Smooth muscle cell (in vitro differentiated cells): ENCODE measurements around the gene ALDH1L1. TPM values are rescaled to one million over a fixed set of nuclear protein-coding genes. Genes with fewer than 3 reads are reported as not detected.

Experiments used
- DNase-seq: peaks from one replicate; lab custom pipeline; 2025; ENCODE audit not compliant: unreplicated experiment; lab: John Stamatoyannopoulos, UW
- H2AFZ ChIP-seq: fragments of 200-600 bp; sonication (generic); 2 replicates; pipeline ENCODE4 v1.6.0; 2016; ENCODE audit warnings: antibody characterized with exemption, low read depth, mild to moderate bottlenecking
- H3F3A ChIP-seq: fragments of 200-600 bp; sonication (generic); 2 replicates; pipeline ENCODE4 v1.6.0; 2017; ENCODE audit warnings: antibody characterized with exemption, low read depth
- H3K27ac ChIP-seq: fragments of 200-600 bp; sonication (generic); 2 replicates; pipeline ENCODE4 v1.5.1; 2016; ENCODE audit warnings: low read depth, mild to moderate bottlenecking
- H3K27me3 ChIP-seq: fragments of 200-600 bp; sonication (generic); 2 replicates; pipeline ENCODE4 v1.6.1; 2016; ENCODE audit warnings: low read depth, mild to moderate bottlenecking
- H3K36me3 ChIP-seq: fragments of 200-600 bp; sonication (generic); 2 replicates; pipeline ENCODE4 v1.5.1; 2016; ENCODE audit warnings: low read depth
- H3K4me1 ChIP-seq: fragments of 200-600 bp; sonication (generic); 2 replicates; pipeline ENCODE4 v1.5.1; 2016; ENCODE audit warnings: low read depth
- H3K4me2 ChIP-seq: fragments of 200-600 bp; sonication (generic); 2 replicates; pipeline ENCODE4 v1.6.0; 2016; ENCODE audit warnings: mild to moderate bottlenecking
- H3K4me3 ChIP-seq: fragments of 200-600 bp; sonication (generic); 2 replicates; pipeline ENCODE4 v1.5.1; 2016; ENCODE audit warnings: mild to moderate bottlenecking
- H3K79me2 ChIP-seq: fragments of 200-600 bp; sonication (generic); 2 replicates; pipeline ENCODE4 v1.6.0; 2016; ENCODE audit warnings: low read depth, mild to moderate bottlenecking
- H3K9ac ChIP-seq: fragments of 200-600 bp; sonication (generic); 2 replicates; pipeline ENCODE4 v1.6.0; 2016; ENCODE audit warnings: low read depth
- H3K9me3 ChIP-seq: fragments of 200-600 bp; sonication (generic); replicated peaks from 2 replicates; pipeline ENCODE4 v1.5.1; 2016; ENCODE audit warnings: low read depth
- H4K20me1 ChIP-seq: fragments of 200-600 bp; sonication (generic); 2 replicates; pipeline ENCODE4 v1.6.0; 2016; ENCODE audit warnings: low read depth
- CTCF ChIP-seq: fragments of 200-600 bp; sonication (generic); IDR thresholded peaks from 2 replicates; pipeline ENCODE4 v1.5.1; 2017; ENCODE audit warnings: borderline replicate concordance, mild to moderate bottlenecking, antibody characterized with exemption; ENCODE audit not compliant: insufficient read depth, poor library complexity, severe bottlenecking
- WGBS: methylation state at CpG from one replicate; pipeline ENCODE4 v1.1.7; 2016; ENCODE audit warnings: low lambda C conversion rate; 5-methylcytosine and 5-hydroxymethylcytosine counted together
- polyA plus RNA-seq: library from polyadenylated mRNA; unstranded; fragments of >200 nt; fragmentation: Nextera tagmentation; extraction: Ambion mirVana; gene quantifications from 2 replicates; pipeline ENCODE4 v1.2.1, GENCODE V29; 2016
- total RNA-seq: library from RNA; depleted of rRNA; stranded (reverse); fragments of >200 nt; gene quantifications from 2 replicates; pipeline ENCODE4 v1.2.3, GENCODE V29; 2014

ALDH1L1 gene
- total and polyA plus RNA-seq, 2 experiments from 2014 or later = 0.48 TPM; not detected in 1

- no peaks in the 10 kb centered on the region for H4K20me1 ChIP-seq
- H3K79me2 ChIP-seq = no peaks in the 10 kb centered on the region
- 95% methylated on average over 15 of the region's 15 CpGs for WGBS
- H3K9ac ChIP-seq = no peak overlapping the region
- H3K36me3 ChIP-seq = no peaks in the 10 kb centered on the region
- no peak overlapping the region for H3K4me3 ChIP-seq
- no peak overlapping the region for H3K4me2 ChIP-seq
- H3F3A ChIP-seq = no peaks in the 10 kb centered on the region
- no peaks in the 10 kb centered on the region for H3K4me1 ChIP-seq
- no peaks in the 10 kb centered on the region for H3K9me3 ChIP-seq
- TF ChIP-seq CTCF = no peak
- H3K27me3 ChIP-seq = peaks cover 23% of the 10 kb centered on the region
- DNase-seq = no peak
- H3K27ac ChIP-seq = no peak overlapping the region
- H2AFZ ChIP-seq = no peak overlapping the region
These were observed 44.8 kb downstream of the ALDH1L1 start for GRCh38 chr3:126135406-126136076.

- Histone ChIP-seq H3K4me2 (no peak overlapping the region), H2AFZ (no peak overlapping the region), H4K20me1 (no peaks in the 10 kb centered on the region), H3F3A (no peaks in the 10 kb centered on the region), H3K27ac (no peak overlapping the region), H3K27me3 (peaks cover 19% of the 10 kb centered on the region), H3K4me3 (no peak overlapping the region), H3K4me1 (no peaks in the 10 kb centered on the region), H3K79me2 (no peaks in the 10 kb centered on the region), H3K9ac (no peak overlapping the region), H3K9me3 (no peaks in the 10 kb centered on the region), H3K36me3 (no peaks in the 10 kb centered on the region)
- DNase-seq = no peak
- no peak for TF ChIP-seq CTCF
- WGBS = 90% methylated on average over 3 of the region's 3 CpGs
These were observed 45.3 kb downstream of the ALDH1L1 start for GRCh38 chr3:126135071-126135405.

- no peaks in the 10 kb centered on the region for H4K20me1 ChIP-seq
- no peak overlapping the region for H3K27ac ChIP-seq
- H2AFZ ChIP-seq = no peak overlapping the region
- WGBS = 53% methylated on average over 23 of the region's 23 CpGs
- H3K9ac ChIP-seq = no peak overlapping the region
- peak; percentile 16 for DNase-seq
- H3F3A ChIP-seq = no peaks in the 10 kb centered on the region
- TF ChIP-seq CTCF = peak; percentile 74
- H3K79me2 ChIP-seq = no peaks in the 10 kb centered on the region
- no peak overlapping the region for H3K4me3 ChIP-seq
- H3K27me3 ChIP-seq = peaks cover 13% of the 10 kb centered on the region
- H3K4me2 ChIP-seq = no peak overlapping the region
- no peaks in the 10 kb centered on the region for H3K9me3 ChIP-seq
- no peaks in the 10 kb centered on the region for H3K4me1 ChIP-seq
- H3K36me3 ChIP-seq = no peaks in the 10 kb centered on the region
These were observed 46.0 kb downstream of the ALDH1L1 start for GRCh38 chr3:126134219-126134975.
